HepG2 (cell line): ENCODE data around the gene SNX30. TPM values are rescaled to one million over a fixed set of nuclear protein-coding genes. Genes with fewer than 3 reads are reported as not detected.

Experiments used
- ATAC-seq: fragments of 200-7000 bp; cut with Tn5 transposase; 3 replicates; pipeline ENCODE4 v1.9.1; 2020; ENCODE audit warnings: mild to moderate bottlenecking, moderate library complexity
- BruUV-seq: library from RNA; stranded (reverse); fragments of 400-500 nt; replicated peaks from 2 replicates; lab custom pipeline; 2021; lab: Mats Ljungman, UMichigan
- CTCF ChIA-PET: fragments of 300-600 bp; formaldehyde crosslinking; extraction: SDS; loops from one replicate; lab custom pipeline; 2021; ENCODE audit warnings: low total read pairs, inconsistent platforms, low intra/inter-chr PET ratio; lab: Yijun Ruan, JAX
- POLR2A ChIA-PET: fragments of 350-600 bp; sonication (Branson Sonifier 250); formaldehyde crosslinking; loops from one replicate; lab custom pipeline; 2020; ENCODE audit warnings: antibody characterized with exemption, inconsistent platforms; lab: Yijun Ruan, JAX
- DNase-seq: peaks from one replicate; pipeline ENCODE4 v3.0.0-alpha.2; 2015; ENCODE audit warnings: low spot score
- FAIRE-seq: peaks from 3 replicates; lab custom pipeline; 2011; peaks lifted over from hg19 to GRCh38; lab: Jason Lieb, UNC
- H2AFZ ChIP-seq: one replicate; pipeline ENCODE4 v1.6.1; 2011; ENCODE audit warnings: low read length, inconsistent platforms
- H3K27ac ChIP-seq: fragments of 300-600 bp; 3 replicates; pipeline ENCODE4 v1.8.0; 2011; ENCODE audit warnings: mixed run types, mild to moderate bottlenecking, mixed read lengths, low read length, inconsistent platforms; ENCODE audit not compliant: insufficient read depth; ENCODE audit errors: extremely low read length
- H3K27me3 ChIP-seq, 2 experiments: fragments of 200-600 bp in 1 of 2; 2 replicates in 1 of 2; 3 replicates in 1 of 2; pipeline versions ENCODE4 v1.6.0 to v1.8.0; 2011; ENCODE audit warnings: low read length in 2 of 2, mild to moderate bottlenecking in 2 of 2, moderate library complexity in 2 of 2, inconsistent platforms in 1 of 2; ENCODE audit not compliant: insufficient read depth in 2 of 2, control insufficient read depth in 1 of 2
- H3K36me3 ChIP-seq, 2 experiments: fragments of 200-600 bp in 1 of 2; replicated peaks in 1 of 2; 2 replicates in 1 of 2; 3 replicates in 1 of 2; pipeline versions ENCODE4 v1.5.1 to v1.8.0; 2011; ENCODE audit warnings: low read length in 2 of 2, inconsistent platforms in 1 of 2; ENCODE audit not compliant: insufficient read depth in 2 of 2, control insufficient read depth in 1 of 2
- H3K4me1 ChIP-seq: 2 replicates; pipeline ENCODE4 v1.5.1; 2012; ENCODE audit warnings: low read length, inconsistent platforms; ENCODE audit not compliant: insufficient read depth
- H3K4me2 ChIP-seq: 2 replicates; pipeline ENCODE4 v1.6.0; 2011; ENCODE audit warnings: low read depth, low read length, inconsistent platforms
- H3K4me3 ChIP-seq, 3 experiments: fragments of 200-600 bp in 1 of 3; sonication (generic), shearing (Covaris generic) in 1 of 3; replicated peaks in 1 of 3; 2 replicates each; pipeline ENCODE4 v1.5.1; 2011 to 2016; ENCODE audit warnings: low read length in 3 of 3, inconsistent platforms in 2 of 3, low read depth in 2 of 3, mild to moderate bottlenecking in 2 of 3, control low read depth in 1 of 3, mixed read lengths in 1 of 3; ENCODE audit not compliant: insufficient read depth in 1 of 3
- H3K79me2 ChIP-seq: one replicate; pipeline ENCODE4 v1.6.1; 2011; ENCODE audit warnings: low read length, inconsistent platforms; ENCODE audit not compliant: insufficient read depth
- H3K9ac ChIP-seq: 2 replicates; pipeline ENCODE4 v1.6.0; 2011; ENCODE audit warnings: mild to moderate bottlenecking, low read depth, low read length, inconsistent platforms; ENCODE audit not compliant: insufficient read depth
- H3K9me3 ChIP-seq: 2 replicates; pipeline ENCODE4 v1.5.1; 2012; ENCODE audit warnings: mild to moderate bottlenecking, low read length
- H4K20me1 ChIP-seq: 2 replicates; pipeline ENCODE4 v1.6.0; 2011; ENCODE audit warnings: inconsistent platforms, mild to moderate bottlenecking, low read length, moderate library complexity; ENCODE audit not compliant: insufficient read depth
- CBX1 ChIP-seq: IDR thresholded peaks from one replicate; pipeline ENCODE4 v1.6.1; 2016; ENCODE audit warnings: antibody characterized with exemption, low read depth
- GMEB2 ChIP-seq: IDR thresholded peaks from 2 replicates; pipeline ENCODE4 v1.6.1; 2016; ENCODE audit warnings: missing biosample characterization, missing genetic modification reagents, low read depth
- SAP130 ChIP-seq: IDR thresholded peaks from 2 replicates; pipeline ENCODE4 v1.6.1; 2016; ENCODE audit warnings: low read depth
- SNRNP70 ChIP-seq: fragments of 200-400 bp; formaldehyde crosslinking; IDR thresholded peaks from 2 replicates; pipeline ENCODE4 v1.6.1; 2017; ENCODE audit warnings: mild to moderate bottlenecking, low read depth, low read length, moderate library complexity
- ZNF180 ChIP-seq: sonication (generic); formaldehyde crosslinking; IDR thresholded peaks from 2 replicates; pipeline ENCODE4 v1.4.0; 2020; ENCODE audit warnings: low read depth, missing genetic modification reagents, borderline replicate concordance
- ZNF280D ChIP-seq: sonication (generic); formaldehyde crosslinking; IDR thresholded peaks from 2 replicates; pipeline ENCODE4 v1.5.1; 2020; ENCODE audit warnings: mild to moderate bottlenecking, missing genetic modification reagents
- ZNF3 ChIP-seq: IDR thresholded peaks from 2 replicates; pipeline ENCODE4 v1.7.0; 2017; ENCODE audit warnings: inconsistent platforms
- ZNF557 ChIP-seq: sonication (generic); formaldehyde crosslinking; IDR thresholded peaks from 2 replicates; pipeline ENCODE4 v1.4.0; 2020; ENCODE audit warnings: missing genetic modification reagents
- ZNF713 ChIP-seq: sonication (generic); formaldehyde crosslinking; IDR thresholded peaks from 2 replicates; pipeline ENCODE4 v1.4.0; 2020; ENCODE audit warnings: mild to moderate bottlenecking, missing genetic modification reagents
- ZNF781 ChIP-seq: sonication (generic); formaldehyde crosslinking; IDR thresholded peaks from 2 replicates; pipeline ENCODE4 v1.5.1; 2020; ENCODE audit warnings: borderline replicate concordance, mild to moderate bottlenecking, missing genetic modification reagents; ENCODE audit errors: not compliant biosample characterization
- ZNF879 ChIP-seq: sonication (generic); formaldehyde crosslinking; IDR thresholded peaks from 2 replicates; pipeline ENCODE4 v1.8.1; 2023; ENCODE audit warnings: missing genetic modification reagents
- WGBS: methylation state at CpG from one replicate; pipeline ENCODE4 v1.1.6; 2017; ENCODE audit warnings: low lambda C conversion rate; 5-methylcytosine and 5-hydroxymethylcytosine counted together
- in situ Hi-C: cut with HindIII; loops from 2 replicates; pipeline ENCODE4 v1.10.0; 2017; ENCODE audit warnings: low pct_unique_long_range_greater_than_20kb; ENCODE audit not compliant: extremely low pct_ligation_motif_present
- intact Hi-C: fragments of 100-400 bp; cut with micrococcal nuclease; formaldehyde crosslinking; loops from one replicate; pipeline ENCODE4 v1.10.0; 2022; ENCODE audit not compliant: unreplicated experiment
- polyA plus RNA-seq, 8 experiments: library from polyadenylated mRNA; depleted of rRNA in 3 of 8; stranded (reverse) in 7 of 8; unstranded in 1 of 8; fragments of >200 nt; fragmentation: Illumina TruSeq in 4 of 8; extraction: Trizol in 4 of 8; gene quantifications; 2 replicates each; pipeline versions ENCODE4 v1.2.1 to v1.2.3, GENCODE V29; 2011 to 2016; ENCODE audit warnings: low read depth in 4 of 8, missing spikeins in 1 of 8, mixed read lengths in 1 of 8; ENCODE audit not compliant: insufficient read depth in 1 of 8
- total RNA-seq, 5 experiments: library from RNA; depleted of rRNA; stranded (reverse); fragments of >200 nt; fragmentation: Illumina TruSeq; extraction: Trizol; gene quantifications; 2 replicates each; pipeline ENCODE4 v1.2.3, GENCODE V29; 2016; ENCODE audit warnings: low read depth in 1 of 5
- TF ChIP-seq, protein P1 (sequence below): sonication (generic); formaldehyde crosslinking; IDR thresholded peaks from 2 replicates; pipeline ENCODE4 v1.4.0; 2020; ENCODE audit warnings: missing genetic modification reagents

Gene SNX30
- total and polyA plus RNA-seq, 2 of the 13 experiments (the other 11 are each of a cell fraction or from before 2014, with no cell fraction given): 4.4 to 12.4 TPM

GRCh38 chr9:112880650-112881049 lies 130.1 kb downstream of the SNX30 start:
- Histone ChIP-seq H3K4me3 (no peak overlapping the region), H3K4me2 (no peak overlapping the region)
- no TSS peak for BruUV-seq
- no peak for TF ChIP-seq ZNF180 (CRISPR knock-in tag)
- TF ChIP-seq ZNF713 (CRISPR knock-in tag): no peak
- no peak for TF ChIP-seq ZNF557 (CRISPR knock-in tag)
- TF ChIP-seq, protein P1, sequence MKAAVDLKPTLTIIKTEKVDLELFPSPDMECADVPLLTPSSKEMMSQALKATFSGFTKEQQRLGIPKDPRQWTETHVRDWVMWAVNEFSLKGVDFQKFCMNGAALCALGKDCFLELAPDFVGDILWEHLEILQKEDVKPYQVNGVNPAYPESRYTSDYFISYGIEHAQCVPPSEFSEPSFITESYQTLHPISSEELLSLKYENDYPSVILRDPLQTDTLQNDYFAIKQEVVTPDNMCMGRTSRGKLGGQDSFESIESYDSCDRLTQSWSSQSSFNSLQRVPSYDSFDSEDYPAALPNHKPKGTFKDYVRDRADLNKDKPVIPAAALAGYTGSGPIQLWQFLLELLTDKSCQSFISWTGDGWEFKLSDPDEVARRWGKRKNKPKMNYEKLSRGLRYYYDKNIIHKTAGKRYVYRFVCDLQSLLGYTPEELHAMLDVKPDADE (CRISPR knock-in tag): no peak
- no peak for TF ChIP-seq ZNF280D (CRISPR knock-in tag)
- no peak for TF ChIP-seq SNRNP70
- no peak for TF ChIP-seq SAP130 (CRISPR knock-in tag)
- TF ChIP-seq CBX1: no peak
- no peak for TF ChIP-seq ZNF3
- no peak for TF ChIP-seq GMEB2
- TF ChIP-seq ZNF781: no peak
- no peak for TF ChIP-seq ZNF879
- TF ChIP-seq, all 625 proteins: peak for 0
- DNase-seq (no peak), ATAC-seq (no peak), FAIRE-seq (no peak)
- no peaks in the 10 kb centered on the region for H4K20me1 ChIP-seq
- H2AFZ ChIP-seq: no peak overlapping the region
- ChIA-PET POLR2A (no interaction called here), CTCF (no interaction called here)
- intact Hi-C loops (no loop called here), in situ Hi-C loops (no loop called here)
- no peaks in the 10 kb centered on the region for H3K79me2 ChIP-seq
- H3K9me3 ChIP-seq: no peaks in the 10 kb centered on the region
- no peaks in the 10 kb centered on the region for H3K27me3 ChIP-seq
- 100% methylated on average over 1 of the region's 1 CpG for WGBS
- H3K36me3 ChIP-seq: no peaks in the 10 kb centered on the region; a peak in 1 of 5 replicates
- no peak overlapping the region for H3K9ac ChIP-seq
- H3K27ac ChIP-seq: no peak overlapping the region
- H3K4me1 ChIP-seq: no peaks in the 10 kb centered on the region
